Tibial artery (tissue), 4 donors: ENCODE measurements around the gene FRY.

Source experiments
- DNase-seq, 2 donors: peaks; one replicate each; pipeline ENCODE4 v3.0.0-alpha.2; 2019
- H3K27ac ChIP-seq, 2 donors: fragments of 200-600 bp; sonication (generic) in 1 of 2; 1 replicate in 1 of 2; 2 replicates in 1 of 2; pipeline ENCODE4 v1.5.1; 2018 to 2019; ENCODE audit warnings: mild to moderate bottlenecking in 1 of 2
- H3K27me3 ChIP-seq, 2 donors: fragments of 200-600 bp; sonication (generic) in 1 of 2; one replicate each; pipeline versions ENCODE4 v1.5.1 to v1.6.0; 2016 to 2019
- H3K36me3 ChIP-seq, 3 donors: fragments of 200-600 bp; sonication (generic) in 2 of 3; one replicate each; pipeline ENCODE4 v1.5.1; 2016 to 2019; ENCODE audit warnings: mild to moderate bottlenecking in 2 of 3
- H3K4me1 ChIP-seq, 4 donors: fragments of 200-600 bp; sonication (generic) in 2 of 4; 1 replicate in 3 of 4; 2 replicates in 1 of 4; pipeline ENCODE4 v1.5.1; 2016 to 2019
- H3K4me3 ChIP-seq, 2 donors: fragments of 200-600 bp; sonication (generic) in 1 of 2; 1 replicate in 1 of 2; 2 replicates in 1 of 2; pipeline ENCODE4 v1.5.1; 2018 to 2019; ENCODE audit warnings: mild to moderate bottlenecking in 2 of 2
- H3K9me3 ChIP-seq, 3 donors: fragments of 200-600 bp; sonication (generic) in 1 of 3; one replicate each; pipeline ENCODE4 v1.5.1; 2016 to 2019
- CTCF ChIP-seq, 2 experiments: fragments of 200-600 bp in 1 of 2; fragments of 450-650 bp in 1 of 2; IDR thresholded peaks; one replicate each; pipeline ENCODE4 v1.5.1; 2017 to 2019; ENCODE audit warnings: antibody characterized with exemption in 2 of 2, mild to moderate bottlenecking in 1 of 2, moderate library complexity in 1 of 2
- intact Hi-C: fragments of 100-400 bp; cut with DNase I; formaldehyde crosslinking; loops from one replicate; pipeline ENCODE4 v1.15.0; 2023; ENCODE audit warnings: low total_unique reads

Gene FRY

DNA sequence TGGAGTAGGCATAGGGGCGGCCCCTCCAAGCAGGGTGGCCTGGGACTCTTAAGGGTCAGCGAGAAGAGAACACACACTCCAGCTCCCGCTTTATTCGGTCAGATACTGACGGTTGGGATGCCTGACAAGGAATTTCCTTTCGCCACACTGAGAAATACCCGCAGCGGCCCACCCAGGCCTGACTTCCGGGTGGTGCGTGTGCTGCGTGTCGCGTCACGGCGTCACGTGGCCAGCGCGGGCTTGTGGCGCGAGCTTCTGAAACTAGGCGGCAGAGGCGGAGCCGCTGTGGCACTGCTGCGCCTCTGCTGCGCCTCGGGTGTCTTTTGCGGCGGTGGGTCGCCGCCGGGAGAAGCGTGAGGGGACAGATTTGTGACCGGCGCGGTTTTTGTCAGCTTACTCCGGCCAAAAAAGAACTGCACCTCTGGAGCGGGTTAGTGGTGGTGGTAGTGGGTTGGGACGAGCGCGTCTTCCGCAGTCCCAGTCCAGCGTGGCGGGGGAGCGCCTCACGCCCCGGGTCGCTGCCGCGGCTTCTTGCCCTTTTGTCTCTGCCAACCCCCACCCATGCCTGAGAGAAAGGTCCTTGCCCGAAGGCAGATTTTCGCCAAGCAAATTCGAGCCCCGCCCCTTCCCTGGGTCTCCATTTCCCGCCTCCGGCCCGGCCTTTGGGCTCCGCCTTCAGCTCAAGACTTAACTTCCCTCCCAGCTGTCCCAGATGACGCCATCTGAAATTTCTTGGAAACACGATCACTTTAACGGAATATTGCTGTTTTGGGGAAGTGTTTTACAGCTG is 283.9 kb downstream of the FRY start, which contains the start of the genes BRCA2 and ZAR1L:
TSS of gene BRCA2 (plus strand) at position 271 of the 790 bp plus-strand sequence. CDS start 953 bp downstream, outside the sequence.
TSS of gene ZAR1L (minus strand) at position 126 of the 790 bp plus-strand sequence. CDS start 3,438 bp downstream, outside the sequence.
- H3K27ac ChIP-seq = peak within 1 kb of the TSS; percentile 95 to 98
- peaks cover 0 to 13% (median 3%) of the 10 kb centered on the region in 4 donors for H3K4me1 ChIP-seq
- TF ChIP-seq CTCF (IDR thresholded peaks at IDR 0.05) = no peak
- peak within 1 kb of the TSS; percentile 74 to 89 for H3K4me3 ChIP-seq
- H3K27me3 ChIP-seq = no peaks in the 10 kb centered on the region
- no peaks in the 10 kb centered on the region for H3K9me3 ChIP-seq
- no peaks in the 10 kb centered on the region for H3K36me3 ChIP-seq
- DNase-seq = peak; percentile 89 to 92
- intact Hi-C loops = loop anchor here (2.0 to 10.0 kb wide), 2 partner anchors 303 to 471 kb away; no protein-coding TSS in a partner anchor

- Histone ChIP-seq H3K27me3 (no peaks in the 10 kb centered on the region), H3K4me1 (peaks cover 0 to 13% (median 3%) of the 10 kb centered on the region in 4 donors), H3K9me3 (no peaks in the 10 kb centered on the region), H3K4me3 (peak overlapping the region; percentile 74 to 89), H3K27ac (peak overlapping the region; percentile 95 to 98), H3K36me3 (no peaks in the 10 kb centered on the region)
- TF ChIP-seq CTCF (IDR thresholded peaks at IDR 0.05) = no peak
- no peak for DNase-seq
- intact Hi-C loops = loop anchor here (10.0 kb wide), 1 partner anchor 471 kb away; no protein-coding TSS in a partner anchor
Measured at GRCh38 chr13:32316028-32316339, 284.4 kb downstream of the FRY start.

GRCh38 chr13:32316501-32316900 is 284.9 kb downstream of the FRY start:
- peak overlapping the region; percentile 74 to 89 for H3K4me3 ChIP-seq
- no peak for TF ChIP-seq CTCF (IDR thresholded peaks at IDR 0.05)
- no peaks in the 10 kb centered on the region for H3K9me3 ChIP-seq
- no peaks in the 10 kb centered on the region for H3K27me3 ChIP-seq
- DNase-seq = no peak
- H3K27ac ChIP-seq = peak overlapping the region in 1 of 2 donors; percentile 95
- no peaks in the 10 kb centered on the region for H3K36me3 ChIP-seq
- intact Hi-C loops = loop anchor here (10.0 kb wide), 1 partner anchor 472 kb away; no protein-coding TSS in a partner anchor
- peaks cover 0 to 13% (median 3%) of the 10 kb centered on the region in 4 donors for H3K4me1 ChIP-seq

GRCh38 chr13:32317716-32318465 is 286.3 kb downstream of the FRY start:
- no peaks in the 10 kb centered on the region for H3K27me3 ChIP-seq
- no peaks in the 10 kb centered on the region for H3K36me3 ChIP-seq
- TF ChIP-seq CTCF (IDR thresholded peaks at IDR 0.05) = no peak
- intact Hi-C loops = loop anchor here (10.0 kb wide), 1 partner anchor 473 kb away; no protein-coding TSS in a partner anchor
- H3K4me3 ChIP-seq = no peak overlapping the region
- peaks cover 0 to 13% (median 3%) of the 10 kb centered on the region in 4 donors for H3K4me1 ChIP-seq
- H3K27ac ChIP-seq = no peak overlapping the region
- H3K9me3 ChIP-seq = no peaks in the 10 kb centered on the region
- no peak for DNase-seq

DNA sequence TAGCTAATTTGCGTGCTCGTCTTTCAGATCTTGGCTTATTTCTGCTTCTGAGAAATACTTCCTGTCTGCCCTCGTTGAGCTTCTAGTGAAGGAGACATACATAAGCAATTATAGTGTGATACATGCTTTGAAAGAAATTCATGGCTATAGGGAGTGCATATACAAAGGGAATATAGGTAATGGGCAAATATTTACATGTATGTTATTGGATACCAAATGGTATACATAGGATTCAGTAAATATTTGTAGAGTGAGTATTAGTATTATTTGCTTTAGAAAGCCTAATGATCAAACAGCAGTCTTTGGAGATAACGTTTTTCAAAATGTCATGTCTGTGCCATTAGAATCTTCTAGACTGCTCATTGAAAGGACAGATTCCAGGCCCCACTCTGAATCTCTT is 289.0 kb downstream of the FRY start:
- Histone ChIP-seq H3K27me3 (no peaks in the 10 kb centered on the region), H3K4me3 (no peak overlapping the region), H3K27ac (no peak overlapping the region), H3K9me3 (no peaks in the 10 kb centered on the region), H3K36me3 (no peaks in the 10 kb centered on the region), H3K4me1 (peaks cover 0 to 12% (median 5%) of the 10 kb centered on the region in 4 donors)
- no peak for TF ChIP-seq CTCF (IDR thresholded peaks at IDR 0.05)
- intact Hi-C loops = no loop called here
- no peak for DNase-seq
